ENCODE data around the gene CMSS1.

Gene CMSS1

DNA sequence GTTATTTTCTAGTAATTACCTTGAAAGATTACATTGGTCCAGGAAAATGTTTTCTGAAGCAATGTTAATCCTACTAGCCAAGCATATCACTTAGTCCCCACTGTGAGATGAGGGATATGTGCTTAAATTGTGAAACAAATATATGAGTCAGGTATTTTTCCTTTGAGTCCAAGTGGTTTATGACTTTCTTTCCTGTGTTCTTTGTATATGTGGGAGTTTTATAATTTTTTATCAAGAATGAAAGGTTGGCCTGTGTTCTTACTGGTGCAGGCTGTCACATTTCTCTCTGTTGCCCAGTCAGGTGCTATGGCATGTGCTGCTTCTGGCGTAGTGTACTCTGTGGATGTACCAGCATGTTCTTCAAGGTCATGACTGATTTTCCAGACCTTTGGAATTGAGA, 147.4 kb downstream of the CMSS1 start:
- DNase-seq, result no peak

DNA sequence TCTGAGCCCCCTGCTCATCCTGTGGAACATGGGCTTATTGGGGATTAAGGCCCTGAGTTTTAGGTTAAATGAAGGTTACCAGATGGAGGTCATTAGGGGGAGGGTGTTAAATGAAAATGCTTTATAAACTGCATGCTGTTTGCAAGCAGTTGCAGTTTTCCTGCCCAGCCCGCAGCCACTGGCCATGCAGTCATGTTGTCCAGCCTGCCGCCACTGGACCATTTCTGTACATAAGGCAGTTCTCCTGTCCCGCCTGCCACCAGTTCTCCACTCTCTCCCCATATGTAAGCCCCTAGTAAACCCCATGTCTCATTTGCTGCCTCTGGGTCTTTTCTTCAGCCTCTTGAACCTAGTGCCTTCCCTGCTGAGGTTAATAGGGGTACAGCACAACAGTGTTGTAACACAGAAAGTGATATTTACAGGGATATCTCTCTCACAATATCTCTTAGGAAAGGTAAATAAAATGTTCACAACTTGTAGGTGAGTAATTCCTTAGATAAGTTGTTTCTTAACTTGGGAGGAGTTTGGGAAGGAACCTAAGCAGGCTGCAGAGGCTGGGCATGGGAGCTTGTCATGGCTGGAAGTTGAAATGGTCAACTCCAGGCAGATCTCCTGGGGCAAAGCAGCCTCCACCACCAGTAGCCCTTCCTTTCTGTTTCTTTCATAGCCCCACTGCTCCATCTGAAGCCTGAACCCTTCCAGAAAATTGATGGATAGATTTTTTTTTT, 148.2 kb downstream of the CMSS1 start:
- no peak for DNase-seq

DNA sequence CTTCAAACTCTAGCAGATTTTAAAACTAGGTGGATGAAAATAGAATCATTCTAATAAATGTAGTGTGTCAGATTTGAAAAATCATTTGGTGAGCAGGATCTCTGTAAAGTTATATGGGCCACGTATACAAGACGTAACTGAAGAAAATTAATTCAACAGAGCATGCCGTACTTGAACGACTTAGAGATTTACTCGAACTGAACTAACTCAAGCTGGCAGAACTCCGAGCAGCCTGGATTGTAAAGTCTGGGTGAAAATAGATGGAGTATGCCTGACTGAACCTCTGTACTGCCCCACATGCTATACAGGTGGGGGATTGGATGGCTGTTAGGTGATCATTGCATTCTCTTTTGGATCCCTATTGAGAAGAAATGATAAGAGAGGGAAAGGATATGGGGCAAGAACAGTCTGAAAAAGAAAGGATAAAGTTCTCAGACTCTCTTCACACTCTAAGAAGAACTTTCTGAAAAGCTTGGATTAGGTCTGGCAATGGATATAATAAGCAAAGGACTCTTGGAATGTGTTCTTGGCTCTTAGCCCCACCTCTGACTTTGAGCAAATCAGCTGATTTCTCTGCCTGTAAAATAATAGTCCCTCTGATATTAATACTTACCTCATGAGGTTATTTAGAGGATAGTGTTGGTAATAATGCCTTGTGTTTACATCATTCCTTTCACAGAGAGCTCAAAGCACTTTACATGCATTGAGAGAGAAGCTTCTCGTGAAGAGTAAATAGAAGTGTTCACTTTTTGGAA, 149.2 kb downstream of the CMSS1 start:
- no peak for DNase-seq

DNA sequence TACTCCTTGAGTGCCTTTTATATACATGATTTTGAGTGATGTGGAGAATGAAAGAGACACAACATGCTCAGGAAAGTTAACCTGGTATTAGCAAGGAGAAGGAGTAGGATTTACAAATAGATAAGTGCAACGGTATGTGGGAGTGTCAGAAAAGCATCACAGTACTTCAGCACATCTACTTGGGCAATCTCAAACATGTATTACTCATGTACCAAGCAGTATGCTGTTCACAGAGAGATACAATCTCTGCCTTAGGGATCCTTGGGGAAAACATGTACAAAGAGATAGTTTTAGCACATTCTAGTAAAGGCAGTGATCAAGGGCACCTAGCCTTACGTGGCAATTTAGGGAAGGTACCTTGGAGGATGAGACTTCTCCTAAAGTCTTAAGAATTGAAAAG, 150.1 kb downstream of the CMSS1 start:
- no peak for DNase-seq

DNA sequence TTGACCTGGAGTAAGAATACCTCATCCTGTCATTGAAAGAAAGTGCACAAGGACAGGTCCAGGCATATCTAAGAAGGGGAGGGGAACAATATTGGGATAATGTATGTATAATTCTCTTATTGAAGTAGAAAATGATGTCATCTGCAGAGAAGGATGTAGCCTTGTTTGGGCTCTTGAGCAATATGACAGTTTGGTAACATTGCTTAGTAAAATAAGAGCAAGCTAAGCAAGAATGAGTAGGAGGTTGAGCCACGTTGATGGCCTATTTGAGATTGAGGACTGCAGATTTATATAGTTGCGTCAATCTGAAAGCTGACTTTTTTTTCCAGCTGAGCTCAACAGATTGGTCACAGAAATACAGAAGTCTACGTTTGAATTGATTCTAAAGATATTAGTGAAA, 151.5 kb downstream of the CMSS1 start:
- DNase-seq, result no peak

DNA sequence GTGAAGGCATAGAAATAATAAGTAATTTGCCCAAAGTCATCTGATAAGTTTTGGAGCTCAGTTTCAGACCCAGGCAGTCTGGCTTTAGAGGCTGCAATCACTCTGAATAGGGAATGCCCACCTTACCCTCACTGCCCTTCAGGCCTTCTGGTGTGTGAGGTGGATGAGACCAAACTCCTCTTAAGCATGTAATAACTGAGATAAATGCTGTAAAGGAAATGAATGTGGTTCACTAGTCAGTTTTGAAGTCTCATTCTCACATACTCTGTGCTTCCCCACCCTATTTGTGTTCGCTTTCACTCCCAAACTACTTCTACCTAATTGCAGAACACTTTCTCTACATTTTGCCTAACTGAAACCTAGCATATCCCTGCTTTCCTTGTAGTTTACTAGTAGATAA, 152.5 kb downstream of the CMSS1 start:
- DNase-seq, result no peak

DNA sequence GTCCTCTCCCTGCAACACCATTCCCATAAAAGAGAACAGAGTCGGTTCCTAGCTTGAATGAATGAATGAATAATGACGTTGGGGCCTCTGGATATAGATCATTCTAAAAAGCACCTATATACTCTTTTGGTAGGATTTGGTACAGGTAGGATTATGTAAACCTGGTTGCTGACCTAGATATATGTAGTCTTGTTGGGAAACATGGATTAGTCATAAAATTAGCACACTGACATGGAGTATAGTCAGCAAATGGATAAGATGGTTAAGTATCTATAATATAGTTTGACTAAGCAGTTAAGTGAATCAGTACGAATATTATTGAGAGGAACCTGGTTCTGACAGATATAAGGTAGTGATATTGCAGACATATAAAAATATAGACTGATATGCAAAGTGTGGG, 154.1 kb downstream of the CMSS1 start:
- DNase-seq, result no peak

DNA sequence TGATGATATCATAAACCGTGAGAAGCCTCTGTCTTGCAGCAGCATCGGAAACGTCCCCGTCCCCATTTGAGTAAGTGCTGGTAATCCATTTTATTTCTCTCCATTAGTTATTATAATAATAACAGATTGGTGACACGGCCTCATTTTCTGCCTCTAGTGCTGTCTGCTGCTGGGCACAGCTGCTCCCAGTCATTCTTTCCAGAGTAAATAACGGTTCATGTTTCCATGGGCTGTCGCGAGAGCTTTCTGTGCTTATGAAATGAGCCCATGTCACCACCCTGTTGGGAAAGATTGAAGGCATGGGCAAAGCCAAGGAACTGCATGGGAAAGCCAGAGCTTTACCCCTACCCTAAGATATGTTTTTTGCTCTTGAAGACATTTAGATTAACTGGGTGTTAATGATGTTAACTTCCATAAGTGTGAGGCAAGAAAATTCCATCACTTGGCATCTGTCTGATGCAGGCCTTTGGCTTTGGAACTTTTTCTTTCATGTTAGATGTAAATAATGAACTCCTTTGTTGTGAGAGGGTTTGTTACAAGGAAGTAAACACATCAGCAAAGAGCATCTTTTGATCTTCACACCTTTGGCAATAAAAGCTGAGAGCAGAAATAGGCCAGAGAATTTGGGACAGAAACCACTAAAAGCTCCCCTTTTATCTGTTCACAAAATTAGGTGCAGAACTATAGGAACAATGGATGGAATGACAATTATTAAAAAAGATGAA, 154.9 kb downstream of the CMSS1 start:
- no peak for DNase-seq

DNA sequence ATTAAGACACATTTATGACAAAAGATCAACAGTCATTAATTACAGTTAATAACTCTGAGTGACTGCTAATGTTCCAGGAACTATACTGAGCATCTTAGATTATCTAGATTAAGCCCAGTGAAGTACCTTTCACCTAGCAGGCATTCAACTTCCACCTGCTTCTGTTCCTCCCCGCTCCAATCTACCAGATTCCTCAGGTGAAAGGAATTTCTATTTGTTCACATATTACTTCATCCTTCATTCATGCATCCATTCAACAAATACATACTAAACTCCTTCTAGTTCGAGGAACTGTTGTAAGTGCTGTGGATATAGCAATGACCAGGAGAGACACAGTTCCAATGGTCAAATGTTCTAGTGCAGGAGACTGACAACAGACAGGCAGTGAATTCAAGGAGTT, 157.3 kb downstream of the CMSS1 start:
- DNase-seq, result no peak

DNA sequence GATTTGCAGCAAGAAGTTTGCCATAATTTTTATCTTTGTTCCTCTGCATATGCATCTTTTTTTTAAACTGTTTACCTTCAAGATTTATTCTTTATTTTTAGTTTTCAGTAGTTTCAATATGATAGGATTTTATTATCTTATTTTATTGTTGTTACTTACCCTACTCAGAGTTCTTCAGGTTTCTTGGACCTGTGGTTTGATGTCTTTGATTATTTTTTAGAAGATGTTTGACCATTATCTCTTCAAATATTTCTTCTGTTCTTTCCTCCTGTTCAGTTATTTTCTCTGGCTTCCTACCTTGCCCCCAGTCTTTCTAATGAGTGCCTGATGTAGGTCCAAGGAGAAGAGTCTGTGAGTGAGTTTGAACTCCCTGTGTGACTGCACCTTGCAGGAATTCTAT, 158.9 kb downstream of the CMSS1 start:
- DNase-seq, result no peak

DNA sequence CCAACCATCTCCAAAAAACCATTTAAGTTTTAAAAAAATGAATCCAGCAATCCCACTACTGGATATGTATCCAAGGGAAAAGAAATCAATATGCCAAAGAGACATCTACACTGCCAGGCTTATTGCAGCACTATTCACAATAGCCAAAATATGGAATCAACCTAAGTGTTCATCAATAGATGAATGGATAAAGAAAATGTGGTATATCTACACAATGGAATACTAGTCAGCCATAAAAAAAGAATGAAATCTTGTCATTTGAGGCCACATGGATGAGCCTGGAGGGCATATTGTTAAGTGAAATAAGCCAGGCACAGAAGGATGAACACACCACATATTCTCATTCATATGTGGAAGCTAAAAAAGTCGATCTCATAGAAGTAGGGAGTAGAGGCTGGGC, 160.6 kb downstream of the CMSS1 start:
- no peak for DNase-seq

DNA sequence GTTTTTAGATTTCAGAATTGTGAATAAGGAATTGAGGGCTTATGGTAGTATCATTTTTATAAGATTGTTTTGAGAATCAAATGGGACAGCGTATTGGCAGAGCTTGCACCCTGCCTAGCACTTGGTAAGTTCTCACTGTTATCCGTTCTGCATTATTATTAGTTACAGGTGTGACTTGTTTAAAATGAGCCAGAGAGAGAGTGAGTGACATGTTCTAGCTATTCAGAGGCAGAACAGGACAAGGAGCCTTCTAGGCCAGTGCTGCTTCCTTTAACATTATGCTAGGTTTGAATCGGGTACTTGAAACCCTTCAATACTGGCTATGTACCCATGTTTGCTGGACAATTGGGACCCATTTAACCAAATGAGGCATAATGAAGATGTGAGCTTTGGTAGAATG, 162.9 kb downstream of the CMSS1 start:
- no peak for DNase-seq

DNA sequence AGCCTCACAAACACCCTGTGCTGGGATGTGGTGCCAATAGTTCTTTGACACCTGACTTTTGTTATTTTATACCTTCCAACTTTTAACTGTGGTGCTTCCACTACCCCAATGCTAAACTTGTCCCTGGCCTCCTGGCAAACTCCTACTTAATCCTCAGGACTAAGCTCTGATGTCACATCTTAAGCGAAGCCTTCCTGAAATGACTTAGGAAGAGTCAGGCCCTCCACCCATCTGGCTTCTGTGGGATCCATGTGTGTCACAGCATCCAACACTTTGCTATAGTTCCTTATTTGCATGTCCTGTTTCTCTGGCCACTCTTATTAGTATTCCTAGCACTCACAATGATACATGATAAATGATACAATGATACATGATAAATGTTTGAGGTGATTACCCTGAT, 163.5 kb downstream of the CMSS1 start:
- DNase-seq, result no peak

DNA sequence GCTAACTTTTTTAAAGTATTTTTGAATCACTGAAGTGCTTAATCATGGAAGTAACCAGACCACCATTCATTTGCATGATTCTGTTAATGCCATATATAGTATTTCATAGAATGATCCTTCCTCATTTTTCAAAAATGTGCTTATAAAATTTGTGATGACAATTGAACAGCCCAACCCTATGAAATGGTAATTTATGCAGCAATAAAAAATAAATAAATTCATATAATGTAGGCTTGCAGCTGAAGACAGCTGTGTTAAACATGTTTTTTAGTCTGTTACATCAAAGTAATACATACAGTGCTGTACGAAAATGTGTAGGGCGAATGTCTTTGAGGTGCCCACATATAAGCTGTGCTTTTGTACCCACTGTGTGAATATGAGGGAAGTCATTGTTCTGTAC, 165.0 kb downstream of the CMSS1 start:
- DNase-seq, result no peak

DNA sequence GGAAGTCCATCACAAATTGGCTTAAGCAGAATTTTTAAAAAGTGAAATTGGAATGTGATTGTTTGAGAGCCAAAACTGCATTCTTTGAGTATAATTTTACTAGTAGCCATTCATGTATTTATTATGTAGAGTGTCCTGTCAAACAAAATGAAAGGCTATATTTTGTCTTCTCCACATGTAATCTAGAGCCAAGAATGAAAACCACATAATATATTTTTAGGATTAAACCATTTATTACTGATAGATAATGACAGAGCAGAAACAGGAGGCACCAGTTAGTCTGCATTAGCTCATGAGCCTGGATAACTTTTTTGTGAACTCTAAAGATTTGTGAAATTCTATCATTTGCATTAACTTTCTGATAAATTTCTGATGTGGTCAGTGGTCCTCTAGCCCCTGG, 166.5 kb downstream of the CMSS1 start:
- DNase-seq, result no peak

DNA sequence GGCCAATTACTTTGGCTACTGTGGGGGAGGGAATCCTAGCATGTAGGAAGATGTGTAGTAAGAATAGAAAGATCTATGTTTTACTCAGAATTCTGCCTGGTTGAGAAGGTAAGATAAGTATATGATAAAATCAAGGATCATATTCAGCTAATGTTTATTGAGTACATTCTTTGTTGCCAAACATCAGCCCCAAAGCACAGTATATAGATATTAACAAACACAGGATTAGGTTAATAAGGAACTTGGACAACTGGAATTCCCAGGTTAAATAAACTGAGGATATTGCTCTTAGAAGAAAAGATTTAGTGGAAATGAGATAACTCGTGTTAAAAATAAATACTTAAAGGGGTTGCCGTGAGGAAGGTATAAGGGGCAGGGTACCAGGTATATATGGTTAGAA, 167.0 kb downstream of the CMSS1 start:
- DNase-seq, result no peak

DNA sequence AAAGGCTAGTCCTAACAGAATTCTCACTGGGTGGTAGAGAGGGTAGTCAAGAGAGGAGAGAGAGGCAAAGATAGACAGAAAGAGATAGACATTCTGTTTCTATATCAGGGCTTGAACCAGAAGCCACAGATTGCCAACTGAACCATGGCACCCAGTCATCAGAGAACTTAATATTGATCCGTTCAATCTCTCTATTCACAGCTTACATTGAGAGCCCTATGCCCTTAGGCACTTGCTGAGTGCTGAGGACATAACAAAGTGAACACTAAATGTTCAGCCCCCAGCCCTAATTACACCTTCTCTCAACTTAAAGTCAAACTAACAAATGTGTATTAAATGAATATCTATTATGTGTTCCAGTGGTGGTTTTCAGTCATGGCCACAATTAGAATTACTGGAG, 172.5 kb downstream of the CMSS1 start:
- no peak for DNase-seq

DNA sequence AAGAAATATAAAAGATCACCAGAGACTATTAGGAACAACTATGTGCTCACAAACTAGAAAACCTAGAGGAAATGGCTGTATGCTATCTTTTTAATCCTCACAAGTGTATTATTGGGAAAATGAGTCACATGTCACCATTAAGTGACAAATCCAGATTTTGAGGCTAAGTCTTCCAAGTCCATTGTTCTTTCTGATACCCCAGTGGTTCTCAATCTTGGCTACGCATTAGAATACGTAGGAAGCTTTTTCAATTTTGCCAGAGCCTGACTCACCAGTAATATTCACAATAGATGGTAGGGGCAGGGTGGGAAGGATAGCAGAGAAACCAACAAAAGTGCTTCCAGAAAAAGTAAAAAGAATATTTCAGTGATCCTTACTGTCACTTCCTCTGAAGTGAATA, 179.6 kb downstream of the CMSS1 start:
- DNase-seq, result no peak

DNA sequence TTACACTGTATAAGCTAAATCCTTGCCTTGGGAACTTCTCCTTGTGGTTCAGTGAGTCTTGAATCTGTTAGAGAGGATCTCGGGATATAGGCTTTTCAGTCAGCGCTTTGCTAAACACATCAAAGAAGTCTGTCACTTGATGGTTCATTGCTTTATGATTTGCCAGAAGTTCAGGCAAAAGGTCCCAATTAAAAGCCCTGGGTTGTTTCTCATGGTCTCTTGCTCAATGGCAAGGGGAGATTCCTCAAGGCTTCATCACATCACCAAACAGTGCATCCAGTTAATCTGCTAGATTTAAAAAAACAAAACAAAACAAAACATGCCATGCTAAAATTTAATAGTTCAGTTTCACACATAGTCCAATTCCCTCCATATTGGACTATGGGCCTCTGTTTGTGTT, 181.9 kb downstream of the CMSS1 start:
- no peak for DNase-seq

DNA sequence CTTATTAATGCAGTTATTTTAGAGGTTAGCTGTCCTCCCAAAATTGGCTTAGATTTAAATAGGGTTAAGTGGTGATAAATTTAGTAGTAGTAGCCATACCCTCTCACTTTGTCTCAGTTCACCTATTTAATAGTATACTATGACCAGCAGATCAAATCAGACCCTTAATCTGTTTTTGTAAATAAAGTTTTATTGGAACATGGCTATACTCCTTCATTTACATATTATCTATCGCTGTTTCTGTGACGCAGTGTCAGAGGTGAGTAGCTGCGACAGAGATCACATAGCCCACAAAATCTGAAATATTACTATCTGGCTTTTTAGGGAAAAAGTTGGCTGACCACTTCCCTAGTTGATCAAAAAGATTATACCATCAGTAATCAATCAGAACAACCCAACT, 183.4 kb downstream of the CMSS1 start:
- DNase-seq, result no peak

DNA sequence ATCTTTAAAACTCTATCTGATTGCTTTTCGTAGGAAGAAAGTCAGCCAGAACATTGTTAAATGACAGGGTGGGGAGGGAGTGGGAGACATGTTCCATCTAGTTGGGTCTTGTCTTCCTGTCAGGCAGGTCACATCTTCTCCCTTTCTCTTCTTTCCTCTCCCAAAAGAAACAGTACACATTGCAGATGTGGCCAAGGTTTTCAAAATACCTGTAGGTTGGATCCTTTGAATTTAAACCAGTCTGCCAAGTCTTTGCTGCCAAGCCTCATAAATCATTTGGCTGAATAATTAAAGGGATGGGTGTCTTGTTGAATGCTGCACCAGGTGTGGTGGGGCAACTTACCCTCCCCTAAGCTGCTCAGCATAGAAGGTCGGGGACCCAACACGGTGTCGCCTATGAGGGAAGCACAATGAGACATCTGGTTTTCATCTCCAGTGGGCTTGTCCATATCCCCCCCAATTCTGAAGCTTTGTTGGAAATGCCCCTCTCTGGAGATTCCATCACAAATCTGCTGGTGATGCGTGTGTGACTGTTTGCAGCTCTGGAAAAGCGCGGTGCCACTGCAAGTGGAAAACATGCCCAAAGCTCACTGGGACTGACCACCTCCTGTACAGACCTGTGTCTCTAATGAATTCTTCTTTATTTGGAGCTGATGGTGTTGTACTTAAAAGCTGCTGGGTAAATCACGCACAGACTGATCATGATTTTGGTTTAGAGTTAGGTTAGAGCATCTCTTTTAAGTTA, 184.0 kb downstream of the CMSS1 start:
- DNase-seq, result no peak

DNA sequence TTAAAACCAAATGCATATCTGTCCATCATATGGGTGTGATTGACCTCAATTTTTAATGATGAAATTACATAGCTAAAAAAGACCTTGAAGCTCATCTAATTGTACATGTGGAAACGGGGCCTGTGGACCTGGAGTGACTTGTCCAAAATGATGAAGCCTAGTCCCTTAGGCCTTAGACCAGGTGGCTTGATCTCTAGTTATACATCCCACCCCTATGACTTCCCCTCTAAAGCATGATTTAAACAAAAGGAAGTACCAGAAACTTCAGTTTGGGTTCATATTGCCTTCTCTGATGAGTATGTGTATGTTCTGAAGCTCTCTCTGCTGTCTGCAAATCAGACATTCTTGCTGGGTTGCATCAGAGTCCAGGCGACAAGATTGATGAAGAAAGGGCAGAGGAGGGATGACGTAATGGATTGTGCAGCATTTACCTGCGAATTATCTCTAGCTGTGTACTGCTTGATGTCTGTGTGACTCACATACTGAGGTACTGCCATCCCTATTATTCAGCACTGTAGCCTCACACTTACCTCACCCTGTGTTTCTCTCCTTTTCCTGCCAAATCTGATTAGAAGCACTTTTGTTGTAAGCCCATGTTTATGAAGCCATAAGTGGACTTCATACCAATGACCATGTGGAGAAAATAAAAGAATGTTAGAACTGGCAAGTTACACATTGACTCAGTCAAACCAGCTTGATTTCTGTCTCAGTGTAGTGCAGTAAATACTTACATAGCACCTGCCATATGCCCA, 185.1 kb downstream of the CMSS1 start:
- no peak for DNase-seq
